HFFc6 (cell line): ENCODE results near the gene PADI2. TPM values are rescaled to one million over a fixed set of nuclear protein-coding genes. Genes with fewer than 3 reads are reported as not detected.

ENCODE experiments used
- DNase-seq: peaks from one replicate; pipeline ENCODE4 v3.0.0-alpha.2; 2018
- H3K27ac Mint-ChIP-seq: 2 replicates; pipeline ENCODE4 v1.8.0; 2020; ENCODE audit warnings: mild to moderate bottlenecking, mixed read lengths
- H3K27me3 Mint-ChIP-seq: 2 replicates; pipeline ENCODE4 v1.8.0; 2021; ENCODE audit warnings: mild to moderate bottlenecking, moderate library complexity, mixed read lengths; ENCODE audit not compliant: insufficient read depth
- H3K36me3 Mint-ChIP-seq: 2 replicates; pipeline ENCODE4 v1.8.0; 2021; ENCODE audit warnings: low read depth, mixed read lengths
- H3K4me1 Mint-ChIP-seq: 2 replicates; pipeline ENCODE4 v1.8.0; 2020; ENCODE audit warnings: low read depth, mixed read lengths
- H3K4me3 Mint-ChIP-seq: 2 replicates; pipeline ENCODE4 v1.8.0; 2020; ENCODE audit warnings: mild to moderate bottlenecking, moderate library complexity, mixed read lengths
- H3K9me3 Mint-ChIP-seq: 2 replicates; pipeline ENCODE4 v1.8.0; 2020; ENCODE audit warnings: mild to moderate bottlenecking, mixed read lengths
- total RNA-seq, 6 experiments: library from RNA; stranded (reverse); fragmentation: NEBNext Ultra II Directional; extraction: Animal tissue kit (Norgen Biotek cat#: 25700); gene quantifications; 2 replicates in 1 of 6; 3 replicates in 5 of 6; pipeline ENCODE4 v1.2.3, GENCODE V29; 2021
- TF ChIP-seq, protein P1 (sequence below): fragments of 200-600 bp; sonication (generic); IDR thresholded peaks from 2 replicates; pipeline ENCODE4 v1.5.0; 2021; ENCODE audit warnings: antibody characterized with exemption, mild to moderate bottlenecking

The PADI2 gene
- total RNA-seq, 6 experiments from 2014 or later = 0.05 to 0.33 (median 0.13) TPM; not detected in 2

DNA sequence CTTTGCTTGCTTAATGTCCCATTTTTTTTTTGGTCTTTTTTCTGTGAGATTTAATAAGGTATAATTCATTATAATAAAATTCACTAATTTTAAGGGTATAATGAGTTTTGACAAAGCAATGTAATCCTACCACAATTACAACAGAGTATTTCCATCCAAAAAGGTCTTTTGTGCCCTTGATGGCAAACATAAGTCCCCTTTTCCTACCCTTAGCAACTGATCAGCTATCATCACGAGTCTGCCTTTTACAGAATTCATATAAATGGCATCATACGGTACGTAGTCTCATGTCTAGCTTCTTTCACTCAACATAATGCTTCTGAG, 73.0 kb downstream of the PADI2 start:
- Mint-ChIP-seq H3K4me1 (peaks cover 11% of the 10 kb centered on the region), H3K36me3 (peaks cover 9% of the 10 kb centered on the region), H3K27ac (no peak overlapping the region; the same call in 1 of the 2 replicates), H3K27me3 (no peaks in the 10 kb centered on the region; the same call in 1 of the 2 replicates), H3K4me3 (no peak overlapping the region), H3K9me3 (no peaks in the 10 kb centered on the region)
- TF ChIP-seq, protein P1, sequence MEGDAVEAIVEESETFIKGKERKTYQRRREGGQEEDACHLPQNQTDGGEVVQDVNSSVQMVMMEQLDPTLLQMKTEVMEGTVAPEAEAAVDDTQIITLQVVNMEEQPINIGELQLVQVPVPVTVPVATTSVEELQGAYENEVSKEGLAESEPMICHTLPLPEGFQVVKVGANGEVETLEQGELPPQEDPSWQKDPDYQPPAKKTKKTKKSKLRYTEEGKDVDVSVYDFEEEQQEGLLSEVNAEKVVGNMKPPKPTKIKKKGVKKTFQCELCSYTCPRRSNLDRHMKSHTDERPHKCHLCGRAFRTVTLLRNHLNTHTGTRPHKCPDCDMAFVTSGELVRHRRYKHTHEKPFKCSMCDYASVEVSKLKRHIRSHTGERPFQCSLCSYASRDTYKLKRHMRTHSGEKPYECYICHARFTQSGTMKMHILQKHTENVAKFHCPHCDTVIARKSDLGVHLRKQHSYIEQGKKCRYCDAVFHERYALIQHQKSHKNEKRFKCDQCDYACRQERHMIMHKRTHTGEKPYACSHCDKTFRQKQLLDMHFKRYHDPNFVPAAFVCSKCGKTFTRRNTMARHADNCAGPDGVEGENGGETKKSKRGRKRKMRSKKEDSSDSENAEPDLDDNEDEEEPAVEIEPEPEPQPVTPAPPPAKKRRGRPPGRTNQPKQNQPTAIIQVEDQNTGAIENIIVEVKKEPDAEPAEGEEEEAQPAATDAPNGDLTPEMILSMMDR = peak; percentile 26
- DNase-seq = no peak

DNA sequence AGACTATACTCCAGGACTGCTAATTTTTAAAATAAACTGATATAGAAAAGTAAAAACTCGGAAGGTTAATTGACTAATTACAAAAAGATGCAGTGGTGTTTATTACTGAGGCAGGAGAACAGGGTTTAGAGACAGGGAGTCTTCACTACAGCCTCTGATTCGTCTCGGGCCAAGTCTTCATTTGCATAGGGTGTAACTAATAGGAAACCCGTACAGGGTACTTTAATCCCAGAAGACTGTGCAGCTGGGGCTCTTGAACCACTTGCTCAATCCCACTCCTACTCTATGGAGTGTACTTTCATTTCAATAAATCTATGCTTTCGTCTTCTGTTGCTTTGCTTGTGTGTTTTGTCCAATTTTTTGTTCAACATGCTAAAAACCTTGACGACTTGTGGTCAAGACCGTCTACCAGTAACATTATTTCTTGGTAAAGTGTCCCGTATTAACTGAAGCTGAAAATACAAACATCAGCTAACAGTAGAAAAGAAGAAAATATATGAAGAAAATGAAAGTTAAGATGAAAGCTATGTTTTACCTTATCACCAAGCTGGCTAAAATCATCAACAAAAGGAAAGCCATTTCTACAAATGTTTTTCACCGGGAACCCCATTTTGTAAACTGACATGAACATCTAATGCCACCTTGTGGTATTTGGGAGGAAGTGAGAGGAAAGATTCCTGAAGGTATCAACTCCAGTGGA, 73.5 kb downstream of the PADI2 start:
- Mint-ChIP-seq H3K4me1 (peaks cover 7% of the 10 kb centered on the region), H3K27me3 (no peaks in the 10 kb centered on the region; the same call in 1 of the 2 replicates), H3K4me3 (peak overlapping the region; percentile 79), H3K9me3 (no peaks in the 10 kb centered on the region), H3K27ac (peak overlapping the region; percentile 75), H3K36me3 (peaks cover 9% of the 10 kb centered on the region)
- TF ChIP-seq, protein P1 = peak; percentile 89
- DNase-seq = peak; percentile 73

DNA sequence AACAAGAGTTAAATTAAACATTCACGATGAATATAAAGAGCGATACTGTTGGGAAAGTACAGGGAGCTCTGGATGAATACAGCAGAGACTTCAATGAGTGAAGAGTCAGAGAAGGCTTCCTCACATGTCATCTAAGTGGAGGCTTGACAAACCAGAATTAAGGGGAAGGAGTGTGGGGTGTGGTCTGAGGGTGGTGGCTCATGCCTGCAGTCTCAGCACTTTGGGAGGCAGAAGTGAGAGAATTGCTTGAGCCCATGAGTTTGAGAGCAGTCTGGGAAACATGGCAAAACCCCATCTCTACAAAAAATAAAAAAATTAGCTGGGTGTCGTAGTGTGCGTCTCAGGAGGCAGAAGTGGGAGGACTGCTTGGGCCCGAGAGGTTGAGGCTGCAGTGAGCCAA, 74.1 kb downstream of the PADI2 start:
- Mint-ChIP-seq H3K4me3 (no peak overlapping the region), H3K27me3 (no peaks in the 10 kb centered on the region; the same call in 1 of the 2 replicates), H3K9me3 (no peaks in the 10 kb centered on the region), H3K27ac (peak overlapping the region; percentile 18; the same call in 1 of the 2 replicates), H3K4me1 (peaks cover 7% of the 10 kb centered on the region), H3K36me3 (peaks cover 9% of the 10 kb centered on the region)
- no peak for DNase-seq
- TF ChIP-seq, protein P1 = no peak

DNA sequence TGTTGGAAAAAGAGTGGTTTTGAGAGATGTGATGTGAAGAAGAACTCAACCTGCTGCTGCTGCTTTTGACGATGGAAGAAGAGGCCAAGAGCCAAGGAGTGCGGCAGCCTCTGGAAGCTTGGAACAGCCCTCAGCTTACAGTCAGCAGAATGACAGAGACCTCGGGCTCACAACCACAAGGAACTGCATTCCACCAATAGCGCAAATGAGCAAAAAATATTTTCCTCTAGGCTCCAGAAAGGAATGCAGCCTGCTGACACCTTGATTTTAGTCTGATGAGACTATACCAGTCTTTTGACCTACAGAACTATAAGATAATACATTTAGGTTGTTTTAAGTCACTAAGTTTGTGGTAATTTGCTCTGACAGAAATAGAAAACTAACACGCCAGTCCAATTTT, 75.6 kb downstream of the PADI2 start:
- Mint-ChIP-seq H3K36me3 (peaks cover 9% of the 10 kb centered on the region), H3K27ac (no peak overlapping the region), H3K27me3 (no peaks in the 10 kb centered on the region; the same call in 1 of the 2 replicates), H3K9me3 (no peaks in the 10 kb centered on the region), H3K4me3 (no peak overlapping the region), H3K4me1 (peaks cover 7% of the 10 kb centered on the region)
- no peak for DNase-seq
- TF ChIP-seq, protein P1 = no peak

DNA sequence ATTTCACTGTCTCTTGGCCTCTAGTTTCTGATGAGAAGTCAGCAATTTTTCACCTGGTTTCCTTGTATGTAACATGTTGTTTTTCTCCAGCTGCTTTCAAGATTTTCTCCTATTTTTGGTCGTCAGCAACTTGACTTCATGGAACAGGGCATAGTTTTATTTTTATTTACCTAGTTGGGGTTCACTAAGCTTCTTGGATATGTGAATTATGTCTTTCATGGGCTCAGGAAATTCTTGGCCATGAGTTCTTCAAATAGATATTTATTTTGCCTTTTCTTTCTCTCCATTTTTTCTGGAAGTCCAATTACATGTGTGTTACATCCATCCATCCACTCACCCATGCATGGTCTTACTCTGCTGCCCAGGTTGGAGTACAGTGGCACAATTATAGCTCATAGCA, 79.1 kb downstream of the PADI2 start:
- TF ChIP-seq, protein P1 = no peak
- H3K36me3 Mint-ChIP-seq = peaks cover 6% of the 10 kb centered on the region; the same call in 1 of the 2 replicates
- H3K27ac Mint-ChIP-seq = no peak overlapping the region
- H3K4me3 Mint-ChIP-seq = no peak overlapping the region
- H3K9me3 Mint-ChIP-seq = no peaks in the 10 kb centered on the region
- no peak for DNase-seq
- H3K27me3 Mint-ChIP-seq = no peaks in the 10 kb centered on the region; the same call in 1 of the 2 replicates
- no peaks in the 10 kb centered on the region; the same call in 1 of the 2 replicates for H3K4me1 Mint-ChIP-seq
